Measurements from ENCODE around the gene ACTR5. TPM values are rescaled to one million over a fixed set of nuclear protein-coding genes. Genes with fewer than 3 reads are reported as not detected.

ACTR5 gene
- total and polyA plus RNA-seq, 2 of the 13 experiments (the other 11 are each of a cell fraction or from before 2014, with no cell fraction given) = 19.5 to 20.5 TPM

DNA sequence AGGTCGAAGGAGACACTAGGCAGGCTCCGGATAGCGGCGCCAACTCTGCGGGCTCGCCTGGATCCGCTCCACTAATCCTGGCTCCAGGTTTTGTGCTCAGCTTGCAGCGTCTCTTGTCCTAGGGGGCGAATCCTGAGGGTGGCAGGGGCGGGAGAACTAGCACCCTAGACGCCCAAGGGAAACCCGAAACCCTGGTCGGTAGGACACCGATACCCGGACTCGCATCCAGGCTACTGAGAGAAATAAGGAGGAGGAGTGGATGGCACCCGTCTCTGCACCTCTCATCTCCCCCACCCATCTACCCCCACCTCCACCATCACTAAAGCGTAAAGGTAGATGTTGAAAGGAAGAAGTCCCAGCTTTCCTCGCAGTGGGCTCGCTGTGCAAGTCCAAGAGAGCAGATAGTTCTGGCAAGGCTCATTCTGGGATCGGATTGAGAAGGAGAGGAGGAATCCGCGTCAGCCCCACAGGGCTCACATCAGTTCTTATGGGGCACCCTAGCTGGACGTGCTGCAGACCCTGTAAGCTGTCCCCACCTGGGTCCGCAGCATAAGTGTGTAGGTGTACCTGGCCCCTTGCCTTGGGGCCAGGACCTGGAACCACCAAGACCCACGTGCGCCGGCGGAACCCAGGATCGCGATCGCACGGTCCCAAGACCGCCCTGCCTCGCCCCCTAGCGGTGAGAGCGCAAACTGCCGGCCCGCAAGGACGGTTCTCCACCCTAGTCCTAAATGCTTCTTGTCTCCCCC lies 17.1 kb upstream of the ACTR5 start (continued):
- TF ChIP-seq JARID2 (CRISPR knock-in tag; IDR thresholded peaks at IDR 0.05; ENCODE audit: insufficient replicate concordance) (no peak), HOXA3 (CRISPR knock-in tag; IDR thresholded peaks at IDR 0.05) (no peak), HES4 (CRISPR knock-in tag; IDR thresholded peaks at IDR 0.05; ENCODE audit: borderline replicate concordance) (no peak; the same call in 1 of the 2 replicates), SKIL (CRISPR knock-in tag; IDR thresholded peaks at IDR 0.05; ENCODE audit: borderline replicate concordance) (no peak; the same call in 1 of the 2 replicates), ZNF670 (CRISPR knock-in tag; IDR thresholded peaks at IDR 0.05; ENCODE audit: borderline replicate concordance) (no peak), SETDB1 (CRISPR knock-in tag; IDR thresholded peaks at IDR 0.05; ENCODE audit: borderline replicate concordance) (no peak), FOSL2 (CRISPR knock-in tag; IDR thresholded peaks at IDR 0.05) (0 out of 2 replicates have a peak, but pooled peaks have one; percentile 30), ZFY (CRISPR knock-in tag; IDR thresholded peaks at IDR 0.05) (no peak), GATAD1 (CRISPR knock-in tag; IDR thresholded peaks at IDR 0.05) (0 out of 2 replicates have a peak, but pooled peaks have one; percentile 44), DMTF1 (CRISPR knock-in tag; IDR thresholded peaks at IDR 0.05) (no peak), KLF13 (CRISPR knock-in tag; IDR thresholded peaks at IDR 0.05) (peak; percentile 13; the same call in 1 of the 2 replicates), NKX3-1 (CRISPR knock-in tag; IDR thresholded peaks at IDR 0.05) (no peak), ZFP82 (CRISPR knock-in tag; IDR thresholded peaks at IDR 0.05; ENCODE audit: borderline replicate concordance) (no peak), ZNF33A (CRISPR knock-in tag; IDR thresholded peaks at IDR 0.05; ENCODE audit: borderline replicate concordance) (no peak), ZSCAN21 (CRISPR knock-in tag; IDR thresholded peaks at IDR 0.05; ENCODE audit: borderline replicate concordance) (no peak), EP300 (IDR thresholded peaks at IDR 0.05; ENCODE audit: low read depth in 2 of 2, low read length in 2 of 2) (0 out of 4 replicates have a peak, but pooled peaks of 1 of the 2 experiments have one; percentile 30), EP300 (CRISPR knock-in tag; IDR thresholded peaks at IDR 0.05; ENCODE audit: borderline replicate concordance) (no peak)
- TF ChIP-seq, protein P1, sequence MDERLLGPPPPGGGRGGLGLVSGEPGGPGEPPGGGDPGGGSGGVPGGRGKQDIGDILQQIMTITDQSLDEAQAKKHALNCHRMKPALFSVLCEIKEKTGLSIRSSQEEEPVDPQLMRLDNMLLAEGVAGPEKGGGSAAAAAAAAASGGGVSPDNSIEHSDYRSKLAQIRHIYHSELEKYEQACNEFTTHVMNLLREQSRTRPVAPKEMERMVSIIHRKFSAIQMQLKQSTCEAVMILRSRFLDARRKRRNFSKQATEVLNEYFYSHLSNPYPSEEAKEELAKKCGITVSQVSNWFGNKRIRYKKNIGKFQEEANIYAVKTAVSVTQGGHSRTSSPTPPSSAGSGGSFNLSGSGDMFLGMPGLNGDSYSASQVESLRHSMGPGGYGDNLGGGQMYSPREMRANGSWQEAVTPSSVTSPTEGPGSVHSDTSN (CRISPR knock-in tag; IDR thresholded peaks at IDR 0.05) = no peak
